Activated naive CD4-positive, alpha-beta T cell treated with anti-CD3 and anti-CD28 coated beads, Interleukin-2, amount 10 ng/mL, durations not matched to agents 7 days and 5 days (primary cell): ENCODE measurements around the gene WAC.

Experiments used
- CTCF ChIA-PET: fragments of 350-600 bp; sonication (Branson Sonifier 250); formaldehyde crosslinking; loops from one replicate; lab custom pipeline; 2021; ENCODE audit warnings: antibody characterized with exemption; lab: Charles Lee
- DNase-seq: peaks from one replicate; pipeline ENCODE4 v3.0.0-alpha.2; 2020
- H3K27ac Mint-ChIP-seq: one replicate; pipeline ENCODE4 v1.8.0; 2021; ENCODE audit warnings: mild to moderate bottlenecking, moderate library complexity, mixed read lengths
- H3K27me3 Mint-ChIP-seq: one replicate; pipeline ENCODE4 v1.8.0; 2021; ENCODE audit warnings: mild to moderate bottlenecking, mixed read lengths
- H3K36me3 Mint-ChIP-seq: one replicate; pipeline ENCODE4 v1.8.0; 2021; ENCODE audit warnings: mixed read lengths
- H3K4me1 Mint-ChIP-seq: one replicate; pipeline ENCODE4 v1.8.0; 2021; ENCODE audit warnings: mixed read lengths
- H3K4me3 Mint-ChIP-seq: one replicate; pipeline ENCODE4 v1.8.0; 2021; ENCODE audit warnings: mild to moderate bottlenecking, moderate library complexity, mixed read lengths
- H3K9me3 Mint-ChIP-seq: one replicate; pipeline ENCODE4 v1.8.0; 2021; ENCODE audit warnings: mixed read lengths

WAC gene

DNA sequence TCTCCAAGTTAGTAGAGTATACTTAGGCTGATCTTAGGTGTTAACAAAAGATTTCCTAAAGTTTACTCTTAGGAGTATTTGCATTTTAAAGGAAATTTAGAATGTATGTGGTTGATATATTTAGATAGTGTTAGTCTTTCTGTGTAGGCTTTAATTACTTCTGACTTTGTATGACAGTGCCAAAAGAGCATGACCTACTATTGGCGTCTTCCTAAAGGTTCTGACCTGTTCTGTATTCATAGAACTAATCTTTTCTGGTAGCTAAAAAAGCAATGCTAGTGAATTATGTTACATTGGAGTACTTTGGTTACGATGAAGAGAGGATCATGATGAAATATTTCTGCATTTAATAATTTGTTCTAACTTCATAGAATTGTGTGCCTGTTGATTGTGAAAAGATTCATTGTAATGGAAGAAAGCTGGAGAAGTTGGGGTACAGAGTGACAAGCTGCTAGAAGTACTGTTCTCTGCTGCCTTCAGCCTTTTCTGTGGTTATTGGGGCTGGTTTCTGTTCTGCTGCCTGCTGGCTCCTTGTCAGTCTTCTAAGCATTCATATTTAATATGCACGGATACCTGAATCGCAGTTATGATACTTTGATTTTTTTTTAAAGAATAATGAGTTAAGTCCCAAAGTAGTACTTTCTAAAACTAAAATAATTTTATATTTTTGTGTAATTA is 13.2 kb downstream of the WAC start:
- Mint-ChIP-seq H3K4me1 (peaks cover 57% of the 10 kb centered on the region), H3K4me3 (no peak overlapping the region), H3K27ac (peak overlapping the region; percentile 8), H3K27me3 (no peaks in the 10 kb centered on the region), H3K9me3 (no peaks in the 10 kb centered on the region), H3K36me3 (peaks cover 59% of the 10 kb centered on the region)
- CTCF ChIA-PET: interaction anchor here (1.1 to 1.8 kb wide), 2 partner anchors 9 to 12 kb away, joined by 4 read pairs; no protein-coding TSS in a partner anchor
- peak; percentile 29 for DNase-seq

DNA sequence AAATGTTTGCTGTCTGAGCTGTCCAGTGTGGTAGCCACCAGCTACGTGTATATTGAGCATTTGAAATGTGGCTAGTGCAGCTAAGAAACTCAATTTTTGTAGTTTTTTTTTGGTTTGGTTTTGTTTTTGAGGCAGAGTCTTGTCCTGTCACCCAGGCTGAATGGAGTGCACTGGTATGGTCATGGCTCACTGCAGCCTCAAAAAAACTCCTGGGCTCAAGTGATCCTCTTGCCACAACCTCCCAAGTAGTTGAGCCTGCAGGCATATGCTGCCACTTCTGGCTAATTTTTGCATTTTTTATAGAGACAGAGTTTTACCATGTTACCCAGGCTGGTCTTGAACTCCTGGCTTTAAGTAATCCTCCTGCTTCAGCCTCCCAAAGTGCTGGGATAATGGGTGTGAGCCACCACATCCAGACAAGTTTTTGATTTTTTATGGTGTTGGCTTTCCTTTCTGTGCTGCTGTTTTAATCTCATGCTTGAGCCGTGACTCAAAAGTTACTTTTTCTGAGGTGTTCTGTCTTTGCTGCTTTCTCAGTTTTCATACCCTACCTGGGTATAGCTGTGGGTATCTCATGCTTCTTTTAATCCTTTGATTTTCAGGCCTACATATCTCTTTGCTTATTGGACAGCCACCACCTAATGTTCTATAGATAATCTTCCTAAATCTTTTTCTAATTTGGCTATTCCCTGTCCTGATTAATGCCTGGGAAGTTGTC is 16.0 kb downstream of the WAC start:
- Mint-ChIP-seq H3K9me3 (no peaks in the 10 kb centered on the region), H3K27me3 (no peaks in the 10 kb centered on the region), H3K27ac (no peak overlapping the region), H3K4me1 (peaks cover 62% of the 10 kb centered on the region), H3K36me3 (peaks cover 58% of the 10 kb centered on the region), H3K4me3 (no peak overlapping the region)
- CTCF ChIA-PET: no interaction called here
- DNase-seq: no peak

DNA sequence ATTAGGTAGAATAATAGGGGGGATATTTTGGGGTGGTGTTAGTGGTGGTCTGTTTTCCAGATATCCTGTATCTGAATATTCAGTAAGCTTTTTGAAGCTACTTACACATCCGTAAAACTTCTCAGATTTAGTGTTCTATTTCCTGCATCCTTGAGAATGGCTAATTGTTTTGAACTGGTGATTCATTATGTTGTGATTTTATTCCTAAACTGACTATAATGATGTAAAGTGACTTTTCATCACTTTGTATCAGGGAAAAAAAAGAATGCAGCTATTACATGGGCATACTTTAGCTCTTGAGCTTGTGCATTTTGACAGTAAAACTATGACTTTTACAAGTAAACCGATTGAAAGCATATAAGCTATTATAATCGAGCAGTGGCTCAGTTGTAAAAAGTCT is 18.2 kb downstream of the WAC start:
- peaks cover 65% of the 10 kb centered on the region for H3K36me3 Mint-ChIP-seq
- no peak overlapping the region for H3K4me3 Mint-ChIP-seq
- CTCF ChIA-PET: no interaction called here
- no peak overlapping the region for H3K27ac Mint-ChIP-seq
- no peaks in the 10 kb centered on the region for H3K27me3 Mint-ChIP-seq
- DNase-seq: no peak
- H3K9me3 Mint-ChIP-seq: no peaks in the 10 kb centered on the region
- H3K4me1 Mint-ChIP-seq: peaks cover 60% of the 10 kb centered on the region

DNA sequence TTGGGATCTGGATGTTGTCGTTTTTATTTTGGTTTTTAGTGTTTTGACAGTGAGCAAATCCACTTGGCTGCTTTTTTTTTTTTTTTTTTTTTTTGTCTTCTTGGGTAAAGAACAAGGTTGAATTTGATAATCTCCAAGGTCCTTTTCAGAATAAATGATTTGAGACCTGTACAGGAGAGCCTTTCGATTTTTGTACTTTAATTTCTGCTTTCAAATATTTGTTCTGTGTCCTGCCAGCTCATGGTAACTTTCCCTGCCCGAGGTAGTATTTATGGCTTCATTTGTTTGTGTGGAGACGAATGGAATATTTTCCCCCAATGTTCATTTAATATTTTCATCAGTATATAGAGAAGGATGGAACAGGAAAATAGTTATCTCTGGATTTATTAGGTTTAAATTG is 19.9 kb downstream of the WAC start:
- H3K4me3 Mint-ChIP-seq: no peak overlapping the region
- no peak for DNase-seq
- H3K4me1 Mint-ChIP-seq: peaks cover 63% of the 10 kb centered on the region
- CTCF ChIA-PET: no interaction called here
- H3K27me3 Mint-ChIP-seq: no peaks in the 10 kb centered on the region
- H3K27ac Mint-ChIP-seq: no peak overlapping the region
- no peaks in the 10 kb centered on the region for H3K9me3 Mint-ChIP-seq
- peaks cover 70% of the 10 kb centered on the region for H3K36me3 Mint-ChIP-seq

DNA sequence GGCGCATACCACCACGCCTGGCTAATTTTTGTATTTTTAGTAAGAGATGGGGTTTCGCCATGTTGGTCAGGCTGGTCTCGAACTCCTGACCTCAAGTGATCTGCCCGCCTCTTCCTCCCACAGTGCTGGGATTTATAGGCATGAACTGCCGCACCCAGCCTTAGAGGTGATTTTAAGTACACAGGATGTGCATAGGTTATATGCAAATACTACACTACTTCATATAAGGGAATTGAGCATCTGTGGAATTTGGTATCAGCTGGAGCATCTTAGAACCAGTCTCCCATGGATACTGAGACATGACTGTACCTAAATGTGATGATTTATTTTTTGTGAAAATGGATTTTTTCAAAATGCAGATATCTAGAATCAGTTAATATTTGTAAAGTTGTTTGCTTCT is 21.1 kb downstream of the WAC start:
- H3K27ac Mint-ChIP-seq: no peak overlapping the region
- no peak overlapping the region for H3K4me3 Mint-ChIP-seq
- H3K4me1 Mint-ChIP-seq: peaks cover 58% of the 10 kb centered on the region
- no peaks in the 10 kb centered on the region for H3K27me3 Mint-ChIP-seq
- CTCF ChIA-PET: no interaction called here
- no peaks in the 10 kb centered on the region for H3K9me3 Mint-ChIP-seq
- no peak for DNase-seq
- peaks cover 74% of the 10 kb centered on the region for H3K36me3 Mint-ChIP-seq

DNA sequence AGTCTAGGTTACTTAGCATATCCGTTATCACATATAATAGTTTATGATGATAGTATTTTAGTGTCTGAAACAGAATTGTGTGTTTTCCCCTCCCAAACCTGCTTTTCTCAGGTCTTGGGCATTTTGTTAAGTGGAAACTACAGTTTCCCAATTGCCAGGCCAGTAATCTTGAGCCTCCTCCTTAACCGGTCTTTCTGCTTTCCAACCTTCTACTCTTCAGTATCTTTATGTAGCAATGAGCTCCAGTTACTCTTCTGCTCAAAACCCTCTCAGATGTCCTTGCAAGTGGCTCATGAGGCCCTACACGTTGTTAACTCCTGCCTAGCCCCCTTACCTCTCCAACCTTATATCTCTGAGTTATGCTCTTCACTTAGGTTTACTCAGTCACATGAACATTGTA is 22.0 kb downstream of the WAC start:
- H3K27ac Mint-ChIP-seq: peak overlapping the region; percentile 8
- no peak overlapping the region for H3K4me3 Mint-ChIP-seq
- DNase-seq: no peak
- peaks cover 54% of the 10 kb centered on the region for H3K4me1 Mint-ChIP-seq
- no peaks in the 10 kb centered on the region for H3K9me3 Mint-ChIP-seq
- H3K27me3 Mint-ChIP-seq: no peaks in the 10 kb centered on the region
- CTCF ChIA-PET: no interaction called here
- peaks cover 71% of the 10 kb centered on the region for H3K36me3 Mint-ChIP-seq

DNA sequence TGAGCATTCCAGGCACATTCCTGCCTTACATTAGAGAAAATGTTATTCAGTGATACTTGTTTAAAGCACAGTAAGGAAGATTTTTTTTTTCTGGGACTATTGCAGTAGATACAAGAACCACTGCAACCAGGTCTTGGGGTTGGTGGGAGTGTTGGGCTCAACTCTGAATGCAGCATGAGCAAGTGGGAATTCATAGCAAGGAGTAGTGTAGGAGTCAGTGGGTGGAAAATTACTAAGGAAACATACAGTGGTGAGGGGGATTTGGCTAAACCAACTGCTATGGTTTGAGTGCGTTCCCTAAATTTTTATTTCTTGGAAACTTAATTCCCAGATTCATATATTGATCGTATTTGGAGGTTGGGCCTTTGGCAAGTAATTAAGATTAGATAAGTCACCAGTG is 22.4 kb downstream of the WAC start:
- CTCF ChIA-PET: no interaction called here

DNA sequence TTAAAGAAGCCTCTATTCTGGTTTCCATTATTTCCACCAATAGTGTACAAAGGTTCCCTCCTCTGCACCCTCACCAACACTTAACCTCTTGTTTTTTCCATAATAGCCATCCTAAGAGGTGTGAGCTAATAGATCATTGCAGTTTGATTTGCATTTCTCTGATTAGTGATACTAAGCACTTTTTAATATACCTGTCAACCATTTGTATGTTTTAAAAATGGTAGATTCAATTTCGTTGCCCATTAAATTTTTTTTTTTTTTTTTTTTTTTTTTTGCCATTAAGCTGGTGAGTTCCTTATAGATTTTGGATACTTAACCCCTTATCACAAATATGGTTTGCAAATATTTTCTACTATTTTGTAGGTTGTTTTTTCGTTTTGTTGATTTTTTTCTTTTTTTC is 23.2 kb downstream of the WAC start:
- DNase-seq: no peak
- peaks cover 46% of the 10 kb centered on the region for H3K4me1 Mint-ChIP-seq
- peaks cover 68% of the 10 kb centered on the region for H3K36me3 Mint-ChIP-seq
- H3K9me3 Mint-ChIP-seq: no peaks in the 10 kb centered on the region
- CTCF ChIA-PET: no interaction called here
- no peak overlapping the region for H3K27ac Mint-ChIP-seq
- no peaks in the 10 kb centered on the region for H3K27me3 Mint-ChIP-seq
- no peak overlapping the region for H3K4me3 Mint-ChIP-seq

More for the DNA sequence above, 22.4 kb downstream of the WAC start:
- Mint-ChIP-seq H3K4me1 (peaks cover 50% of the 10 kb centered on the region), H3K27me3 (no peaks in the 10 kb centered on the region), H3K4me3 (no peak overlapping the region), H3K36me3 (peaks cover 70% of the 10 kb centered on the region), H3K9me3 (no peaks in the 10 kb centered on the region), H3K27ac (no peak overlapping the region)
- no peak for DNase-seq

DNA sequence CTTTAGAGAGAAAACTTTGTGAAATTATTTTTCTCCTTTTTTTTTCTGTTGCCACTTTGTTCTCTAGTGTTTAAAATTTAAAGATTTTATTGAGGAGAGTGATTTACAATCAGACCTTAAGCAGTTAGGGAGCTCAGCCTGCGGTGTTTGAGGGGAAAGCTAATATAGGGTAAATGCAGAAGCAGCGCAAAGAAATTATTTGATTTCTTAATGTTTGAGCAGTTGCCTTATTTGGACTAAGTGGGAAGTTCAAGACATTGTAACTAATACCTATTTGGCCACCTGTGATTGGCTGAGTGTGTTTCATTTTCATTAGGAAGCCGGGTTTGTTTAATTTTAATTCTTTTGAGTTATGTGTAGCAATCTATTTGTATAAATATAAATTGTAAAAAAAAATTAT is 25.3 kb downstream of the WAC start:
- no peaks in the 10 kb centered on the region for H3K9me3 Mint-ChIP-seq
- H3K4me1 Mint-ChIP-seq: peaks cover 32% of the 10 kb centered on the region
- CTCF ChIA-PET: interaction anchor here (2.0 kb wide), 1 partner anchor 12 kb away, joined by 4 read pairs; no protein-coding TSS in a partner anchor
- H3K27me3 Mint-ChIP-seq: no peaks in the 10 kb centered on the region
- H3K27ac Mint-ChIP-seq: no peak overlapping the region
- no peak for DNase-seq
- H3K4me3 Mint-ChIP-seq: no peak overlapping the region
- peaks cover 73% of the 10 kb centered on the region for H3K36me3 Mint-ChIP-seq

DNA sequence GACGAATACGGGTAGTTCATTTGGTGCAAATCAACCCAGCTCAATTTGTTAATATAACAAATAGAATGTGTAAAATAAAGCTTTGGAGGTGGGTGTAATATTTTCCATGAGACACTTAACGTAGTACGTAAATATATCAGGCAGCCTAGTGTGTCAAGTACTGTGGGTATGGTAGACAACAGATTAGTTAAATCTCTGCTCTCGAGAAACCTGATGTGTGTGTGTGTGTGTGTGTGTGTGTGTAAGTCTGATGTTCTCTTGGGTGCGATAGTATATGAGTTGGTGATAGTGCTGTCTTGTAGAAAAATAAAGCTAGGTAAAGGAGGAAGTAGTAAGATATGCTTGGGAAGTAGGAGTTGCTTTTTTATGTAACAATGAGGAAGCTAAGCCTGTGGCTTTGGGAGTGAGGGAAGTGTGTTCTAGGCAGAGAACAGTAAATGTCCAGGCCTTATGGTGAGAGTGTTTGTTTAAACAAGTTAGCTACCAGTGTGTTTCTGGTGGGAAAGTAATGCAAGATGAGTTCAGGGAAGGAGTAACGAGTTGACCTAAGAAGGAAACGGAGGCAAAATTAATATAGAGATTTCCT is 26.1 kb downstream of the WAC start:
- H3K4me1 Mint-ChIP-seq: peaks cover 29% of the 10 kb centered on the region
- no peak for DNase-seq
- no peaks in the 10 kb centered on the region for H3K9me3 Mint-ChIP-seq
- H3K27me3 Mint-ChIP-seq: no peaks in the 10 kb centered on the region
- no peak overlapping the region for H3K27ac Mint-ChIP-seq
- H3K4me3 Mint-ChIP-seq: no peak overlapping the region
- CTCF ChIA-PET: interaction anchor here (2.0 kb wide), 1 partner anchor 13 kb away, joined by 4 read pairs; no protein-coding TSS in a partner anchor
- H3K36me3 Mint-ChIP-seq: peaks cover 72% of the 10 kb centered on the region

DNA sequence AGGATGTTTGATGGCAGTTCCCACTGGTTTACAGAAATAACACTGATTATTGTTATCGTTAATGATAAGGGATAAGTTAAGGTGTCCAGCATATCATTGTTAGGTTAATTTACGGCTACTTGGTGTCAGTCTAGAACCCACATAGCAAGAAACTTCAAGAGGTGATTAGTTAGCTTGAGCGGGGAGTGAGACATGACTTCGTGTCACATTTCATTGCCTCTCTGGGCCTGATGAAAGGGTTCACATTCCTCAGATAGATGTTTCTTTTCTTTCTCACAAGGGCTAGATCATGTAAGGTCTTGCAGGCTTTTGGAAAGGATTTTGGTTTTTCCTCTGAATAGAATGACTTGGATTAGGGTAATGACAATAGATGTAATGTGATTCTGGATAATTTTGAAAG is 26.7 kb downstream of the WAC start:
- H3K4me1 Mint-ChIP-seq: peaks cover 28% of the 10 kb centered on the region

DNA sequence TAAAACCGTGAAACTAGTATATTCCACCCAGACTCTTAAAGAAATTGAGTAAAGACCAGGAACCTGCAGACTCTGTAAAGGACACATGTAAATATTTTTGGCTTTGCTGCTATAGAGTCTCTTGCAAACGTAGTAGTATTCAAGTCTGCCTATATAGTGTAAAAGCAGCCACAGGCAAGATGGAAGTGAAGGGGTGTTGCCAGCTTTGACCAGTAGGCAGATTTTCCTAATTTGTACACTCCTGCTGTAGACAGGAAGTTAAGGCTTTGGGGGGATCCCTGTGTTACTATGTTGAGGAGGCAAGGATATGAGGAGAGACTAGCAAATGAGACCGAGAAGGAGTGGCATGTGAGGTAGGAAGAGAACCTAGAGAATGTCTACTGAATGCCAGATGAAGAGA is 27.7 kb downstream of the WAC start:
- DNase-seq: no peak
- Mint-ChIP-seq H3K4me3 (no peak overlapping the region), H3K27ac (no peak overlapping the region), H3K27me3 (no peaks in the 10 kb centered on the region), H3K36me3 (peaks cover 63% of the 10 kb centered on the region), H3K9me3 (no peaks in the 10 kb centered on the region), H3K4me1 (peaks cover 24% of the 10 kb centered on the region)
- CTCF ChIA-PET: no interaction called here

More for the DNA sequence above, 26.7 kb downstream of the WAC start:
- Mint-ChIP-seq H3K4me3 (no peak overlapping the region), H3K27me3 (no peaks in the 10 kb centered on the region), H3K27ac (no peak overlapping the region), H3K9me3 (no peaks in the 10 kb centered on the region), H3K36me3 (peaks cover 69% of the 10 kb centered on the region)
- DNase-seq: no peak
- CTCF ChIA-PET: interaction anchor here (2.0 kb wide), 1 partner anchor 13 kb away, joined by 4 read pairs; no protein-coding TSS in a partner anchor

DNA sequence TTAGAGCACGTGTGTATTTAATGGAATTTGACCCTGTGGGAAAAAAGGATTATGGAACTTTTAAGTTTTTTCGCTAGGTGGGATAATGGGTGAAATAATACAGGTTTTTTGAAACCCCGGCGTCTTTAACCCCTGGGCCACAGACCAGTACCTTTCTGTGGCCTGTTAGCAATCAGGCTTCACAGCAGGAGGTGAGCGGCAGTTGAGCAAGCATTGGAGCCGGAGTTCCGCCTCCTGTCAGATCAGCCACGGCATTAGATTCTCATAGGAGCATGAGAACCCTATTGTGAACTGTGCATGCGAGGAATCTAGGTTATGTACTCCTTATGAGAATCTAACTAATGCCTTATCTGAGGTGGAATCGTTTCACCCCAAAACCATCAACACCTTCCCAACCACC is 28.6 kb downstream of the WAC start:
- DNase-seq: no peak
- Mint-ChIP-seq H3K27ac (no peak overlapping the region), H3K9me3 (no peaks in the 10 kb centered on the region), H3K27me3 (no peaks in the 10 kb centered on the region), H3K36me3 (peaks cover 62% of the 10 kb centered on the region), H3K4me3 (no peak overlapping the region), H3K4me1 (peaks cover 29% of the 10 kb centered on the region)
- CTCF ChIA-PET: no interaction called here

DNA sequence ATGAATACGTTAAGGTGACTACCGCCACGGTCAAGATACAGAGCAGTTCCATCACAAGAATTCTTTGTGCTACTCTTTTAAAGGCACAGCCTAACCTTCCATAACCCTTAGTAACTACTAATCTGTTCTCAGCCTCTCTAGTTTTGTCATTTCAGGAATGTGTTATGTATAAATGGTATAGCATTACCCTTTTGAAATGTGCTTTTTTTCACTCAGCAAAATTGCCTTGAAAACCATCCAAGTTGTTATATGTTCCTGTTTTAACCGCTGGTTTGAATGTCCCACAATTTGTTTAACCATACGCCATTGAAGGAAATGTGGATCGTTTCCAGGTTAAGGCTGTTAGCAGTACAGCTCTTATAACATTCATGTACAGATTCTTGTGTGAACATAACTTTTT is 32.0 kb downstream of the WAC start:
- H3K9me3 Mint-ChIP-seq: no peaks in the 10 kb centered on the region
- H3K27me3 Mint-ChIP-seq: no peaks in the 10 kb centered on the region
- no peak overlapping the region for H3K4me3 Mint-ChIP-seq
- no peak overlapping the region for H3K27ac Mint-ChIP-seq
- peaks cover 63% of the 10 kb centered on the region for H3K36me3 Mint-ChIP-seq
- no peak for DNase-seq
- CTCF ChIA-PET: interaction anchor here (1.5 kb wide), 1 partner anchor 21 kb away, joined by 3 read pairs; no protein-coding TSS in a partner anchor
- peaks cover 30% of the 10 kb centered on the region for H3K4me1 Mint-ChIP-seq
